ENCODE data around the gene TTLL10.

TTLL10 gene

DNA sequence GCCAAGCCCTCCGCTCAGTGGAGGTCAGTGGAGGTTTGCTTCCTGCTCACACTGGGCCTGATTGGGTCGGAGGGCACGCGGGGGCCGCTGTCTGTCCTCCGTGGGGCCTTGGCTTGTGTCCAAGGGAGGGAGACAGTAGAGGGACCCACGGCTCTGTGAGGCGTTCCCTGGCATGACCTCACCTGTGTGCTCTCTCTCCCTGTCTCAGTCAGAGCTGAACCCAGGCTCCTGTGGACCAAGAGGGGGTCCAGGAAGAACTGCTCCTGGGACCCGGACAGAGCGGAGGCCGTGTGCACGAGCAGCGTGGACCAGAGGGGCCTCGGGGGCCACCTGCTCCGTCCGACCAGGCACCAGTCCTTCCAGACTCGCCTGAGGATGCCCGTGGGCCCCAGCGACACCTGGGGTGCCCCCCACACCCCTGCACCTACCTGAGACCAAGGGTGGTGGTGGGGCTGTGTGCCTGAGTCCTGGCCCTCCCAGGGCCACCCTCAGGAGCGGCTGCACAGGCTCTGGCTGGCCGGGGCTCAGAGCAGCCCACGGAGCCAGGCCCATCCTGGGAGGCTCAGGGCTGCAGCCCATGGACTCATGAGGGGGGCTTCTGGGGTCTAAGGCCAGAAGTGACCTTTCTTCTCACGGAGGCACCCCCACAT is 13.3 kb upstream of the TTLL10 start:
- no peak for FAIRE-seq

DNA sequence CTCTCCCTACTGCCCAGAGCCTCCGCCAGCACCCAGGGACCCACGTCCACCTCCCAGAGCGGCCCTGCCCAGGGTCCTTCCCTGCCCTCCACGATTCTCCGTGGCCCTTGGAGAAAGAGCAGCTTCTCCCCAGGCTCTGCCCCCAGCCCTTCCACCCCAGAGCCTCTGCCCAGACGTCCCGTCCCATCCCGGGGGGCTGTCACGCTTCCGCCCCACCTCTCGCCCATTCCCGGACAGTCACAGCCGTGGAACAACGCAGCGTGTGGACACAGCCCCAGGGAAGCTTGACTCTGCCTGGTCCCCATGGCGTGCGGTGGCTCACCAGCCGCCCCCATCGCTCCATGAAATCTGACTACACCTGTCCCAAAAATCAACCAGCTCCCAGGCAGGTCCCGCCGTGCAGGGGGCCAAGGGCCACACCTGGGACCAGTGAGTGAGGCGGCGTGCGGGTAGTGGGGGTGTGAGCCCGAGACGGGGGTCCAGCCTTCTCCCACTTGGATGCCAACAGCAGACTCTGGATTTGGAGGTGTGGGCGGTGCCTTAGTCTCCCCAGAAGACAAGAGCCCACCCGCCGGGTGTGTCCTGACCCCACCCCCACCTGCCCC is 12.5 kb upstream of the TTLL10 start:
- FAIRE-seq = no peak

DNA sequence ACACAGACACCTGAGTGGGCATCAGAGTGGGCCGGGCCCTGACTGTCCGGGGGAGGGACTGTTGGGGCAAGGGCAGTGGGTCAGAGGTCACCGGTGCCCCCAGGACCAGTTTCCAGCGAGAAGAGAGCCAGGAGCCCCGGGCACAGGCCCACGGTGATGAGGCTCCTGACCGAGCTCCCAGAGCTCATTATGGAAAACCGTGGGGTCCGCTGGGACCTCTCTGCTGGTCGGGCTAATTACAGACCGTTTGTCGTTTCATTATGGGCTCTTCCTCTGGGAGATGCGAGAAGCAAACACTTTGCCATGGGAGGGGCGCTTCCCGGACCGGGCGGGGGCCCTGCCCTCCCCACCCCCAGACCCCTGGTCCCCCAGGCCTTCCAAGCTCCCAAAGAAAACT is 12.0 kb upstream of the TTLL10 start:
- no peak for FAIRE-seq

DNA sequence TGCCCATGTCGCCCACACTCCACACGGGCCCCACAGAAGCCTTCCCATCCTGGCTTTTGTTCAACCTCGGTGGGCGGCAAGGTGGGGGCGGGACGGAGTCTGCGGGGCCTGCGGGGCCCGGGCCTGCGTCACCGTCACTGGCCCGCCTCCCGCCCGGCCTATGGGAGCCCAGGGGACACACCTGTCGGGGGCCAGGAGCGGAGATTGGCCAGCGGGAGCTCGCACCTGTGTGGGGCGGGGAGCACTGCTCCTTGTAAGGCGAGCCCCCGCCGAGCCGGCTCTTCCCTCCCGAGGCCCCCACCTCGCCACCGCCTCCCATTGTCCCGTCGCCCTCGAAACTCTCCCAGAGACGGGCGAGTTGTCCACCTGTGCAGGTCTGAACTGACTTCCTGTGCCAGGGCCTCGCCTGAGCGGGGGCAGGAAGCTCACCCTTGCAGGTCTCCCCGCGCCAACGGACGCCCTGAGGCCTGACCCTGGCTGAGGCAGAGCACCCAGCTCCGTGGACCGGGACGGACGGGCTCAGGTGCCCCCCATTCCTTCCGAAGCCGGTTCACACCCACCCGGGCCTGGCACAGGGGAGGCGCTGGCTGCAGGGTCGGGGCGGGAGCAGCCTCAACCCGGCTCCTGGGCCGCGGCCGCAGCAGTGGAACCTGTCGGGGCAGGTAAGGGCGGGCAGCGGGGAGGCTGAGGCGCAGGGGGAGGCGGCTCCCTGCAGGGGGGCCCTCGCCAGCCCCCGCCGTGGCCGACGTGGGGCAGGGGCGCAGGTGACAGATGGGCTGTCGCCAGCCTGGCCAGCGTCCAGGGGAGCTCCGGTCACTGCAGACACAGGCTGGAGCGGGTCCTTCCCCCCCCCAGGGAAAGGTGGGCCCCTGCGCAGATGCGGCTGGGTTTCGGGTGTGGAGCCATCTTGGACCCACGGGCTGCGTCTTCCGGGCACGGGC is 10.8 kb upstream of the TTLL10 start:
- no peak for FAIRE-seq

DNA sequence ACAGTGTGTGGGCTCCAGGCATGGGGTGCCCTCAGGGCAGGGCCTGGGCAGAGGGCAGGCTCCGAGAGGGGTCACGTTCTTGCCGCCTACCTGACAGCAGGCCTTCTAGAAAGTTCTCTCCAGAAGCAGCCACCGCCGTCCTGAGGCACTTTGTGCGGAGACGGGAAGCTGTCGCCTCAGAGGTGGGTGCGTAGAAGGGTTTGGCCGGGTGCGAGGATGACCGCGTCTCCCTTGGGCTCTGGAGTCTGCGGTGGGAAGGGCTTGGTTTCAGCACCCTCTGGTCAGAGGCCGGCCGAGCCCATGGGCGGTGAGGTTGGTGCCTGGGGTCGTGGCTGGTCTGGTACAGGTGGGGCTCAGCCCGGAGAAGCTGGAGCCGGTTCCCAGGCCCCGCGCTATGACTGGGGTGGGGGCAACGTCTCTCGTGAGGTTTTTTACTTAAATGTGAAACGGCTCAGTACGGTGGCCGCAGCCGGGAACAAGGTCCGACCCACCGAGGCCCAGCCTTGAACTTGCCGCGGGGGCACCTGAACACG is 10.1 kb upstream of the TTLL10 start:
- FAIRE-seq = no peak

DNA sequence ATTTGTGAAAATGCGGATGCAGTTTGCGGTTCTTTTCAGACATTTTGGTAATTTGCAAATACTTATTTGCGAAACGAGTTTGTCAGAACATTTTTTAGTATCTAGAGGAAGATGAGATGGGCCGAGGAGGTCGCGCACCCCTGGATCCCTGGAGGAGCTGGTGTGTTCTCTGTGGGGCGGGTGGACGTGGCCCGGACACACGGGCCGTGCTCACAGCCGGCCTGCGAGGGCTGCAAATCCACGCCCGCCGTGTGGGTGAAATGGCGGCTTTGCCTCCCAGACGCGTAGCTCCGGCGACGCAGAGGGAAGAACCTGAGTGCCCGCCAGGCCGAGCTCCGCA is 9.3 kb upstream of the TTLL10 start:
- FAIRE-seq = no peak

DNA sequence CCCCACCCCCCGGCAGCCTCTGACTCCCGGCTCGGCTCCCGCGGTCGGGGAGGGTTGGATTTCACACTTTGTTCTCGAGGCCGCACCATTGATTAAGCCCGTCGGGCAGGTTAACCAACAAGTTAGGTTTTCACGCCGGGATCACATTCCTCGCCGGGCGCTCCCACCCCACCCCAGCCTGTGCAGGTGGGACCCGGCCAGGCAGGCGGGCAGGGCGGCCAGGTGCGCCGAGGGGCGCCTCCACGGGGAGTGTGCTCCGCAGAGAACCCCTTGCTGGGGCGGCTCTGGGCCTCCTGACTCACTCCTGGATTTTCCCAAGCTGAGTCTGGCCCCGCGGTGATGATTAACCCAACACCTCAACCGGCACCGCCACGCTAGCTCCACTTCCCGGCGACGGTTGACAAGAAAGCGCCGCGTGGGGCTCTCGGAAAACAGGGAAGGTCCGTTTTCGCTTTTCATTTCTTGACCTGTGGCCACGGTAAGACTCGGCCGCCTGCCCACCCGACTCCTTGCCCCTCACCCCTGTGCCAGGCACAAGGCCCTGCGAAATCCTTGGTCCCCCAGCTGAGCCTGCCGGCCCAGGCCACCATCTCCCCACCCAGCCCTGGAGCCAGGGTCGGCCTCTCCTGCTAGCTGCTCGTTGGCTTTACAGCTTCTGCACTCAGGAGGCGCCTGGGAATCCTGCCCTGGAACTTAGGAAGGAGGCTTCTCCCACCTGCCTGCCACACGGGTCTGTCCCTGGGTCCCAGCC is 8.8 kb upstream of the TTLL10 start:
- no peak for FAIRE-seq

DNA sequence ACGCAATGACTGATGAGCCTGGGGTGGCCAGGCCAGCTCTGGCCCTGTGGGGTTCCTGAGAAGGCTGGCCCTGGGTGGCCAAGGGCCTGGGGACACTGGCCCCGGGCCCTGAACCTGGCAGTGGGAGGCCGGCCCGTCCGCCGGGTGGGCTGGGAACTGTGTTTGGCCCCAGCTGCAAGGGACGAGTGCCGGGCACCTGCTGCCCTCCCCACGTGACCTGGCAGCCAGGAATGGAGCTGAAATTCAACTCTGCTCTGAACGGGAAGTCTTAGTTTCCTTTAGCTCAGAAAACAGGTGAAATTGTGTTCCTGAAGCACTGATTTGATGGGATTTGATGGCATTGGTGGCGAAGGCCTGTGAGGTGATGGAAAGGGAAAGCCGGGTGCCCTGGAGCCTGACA is 8.2 kb upstream of the TTLL10 start:
- no peak for FAIRE-seq

DNA sequence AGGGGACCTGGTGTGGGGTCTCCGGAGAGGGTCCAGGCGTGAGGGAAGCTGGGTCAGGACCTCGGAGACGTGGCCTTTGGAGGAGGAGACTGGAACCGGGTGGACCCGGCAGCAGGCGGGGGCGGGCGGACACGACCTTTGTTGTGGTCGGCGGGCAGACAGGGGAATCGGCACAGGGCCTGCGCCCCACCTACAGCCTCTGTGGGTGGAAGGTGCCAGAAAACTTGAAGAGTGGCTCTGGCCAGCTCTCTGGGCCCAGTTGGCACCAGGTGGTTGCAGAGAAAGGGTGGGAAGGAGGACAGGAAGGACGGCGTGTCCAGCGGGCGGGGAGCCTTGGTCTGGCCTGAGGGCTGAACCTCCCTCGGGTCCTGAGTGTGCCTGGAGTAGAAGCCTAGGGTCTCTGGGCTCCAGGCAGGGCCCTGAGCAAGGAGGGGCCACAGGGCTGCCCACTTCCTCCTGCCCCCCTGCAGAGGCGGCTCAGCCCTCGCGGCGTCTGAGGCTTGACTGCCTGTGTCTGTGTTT is 7.7 kb upstream of the TTLL10 start:
- FAIRE-seq = no peak

DNA sequence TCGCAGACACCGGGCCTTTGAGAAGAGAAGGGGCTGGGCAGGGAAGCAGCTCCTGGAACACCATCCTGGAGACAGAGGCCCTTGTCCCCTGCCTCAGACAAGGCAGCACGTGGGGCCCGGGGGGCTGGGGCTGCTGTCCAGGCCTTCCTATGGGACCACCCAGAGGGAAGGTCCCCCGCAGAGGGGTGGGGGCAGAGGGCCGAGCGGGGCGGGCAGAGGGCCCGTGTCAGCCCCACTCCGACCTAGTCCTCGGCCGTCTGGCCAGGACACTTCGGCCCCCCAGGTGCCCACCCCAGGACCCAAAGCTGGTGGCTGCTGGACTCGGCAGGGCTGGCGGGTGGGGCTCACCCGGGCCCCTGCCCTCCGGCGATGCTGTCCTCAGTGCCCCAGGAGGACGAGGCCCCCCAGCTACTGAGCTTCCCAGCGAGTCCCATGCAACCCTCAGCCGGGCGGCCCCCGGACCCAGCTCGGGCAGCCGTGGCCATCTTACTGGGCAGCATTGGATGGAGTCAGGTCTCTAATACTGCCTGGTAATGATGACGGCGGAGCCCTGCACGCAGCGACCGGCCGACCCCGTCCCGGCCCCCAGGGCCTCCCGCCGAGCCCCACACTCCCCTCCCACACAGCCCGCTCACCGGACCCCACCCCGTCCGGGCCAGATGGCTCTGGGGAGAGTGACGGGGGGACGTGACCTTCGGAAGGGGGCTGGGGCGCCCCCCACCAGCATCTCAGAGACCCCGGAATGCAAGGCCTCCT is 6.9 kb upstream of the TTLL10 start:
- no peak for FAIRE-seq

DNA sequence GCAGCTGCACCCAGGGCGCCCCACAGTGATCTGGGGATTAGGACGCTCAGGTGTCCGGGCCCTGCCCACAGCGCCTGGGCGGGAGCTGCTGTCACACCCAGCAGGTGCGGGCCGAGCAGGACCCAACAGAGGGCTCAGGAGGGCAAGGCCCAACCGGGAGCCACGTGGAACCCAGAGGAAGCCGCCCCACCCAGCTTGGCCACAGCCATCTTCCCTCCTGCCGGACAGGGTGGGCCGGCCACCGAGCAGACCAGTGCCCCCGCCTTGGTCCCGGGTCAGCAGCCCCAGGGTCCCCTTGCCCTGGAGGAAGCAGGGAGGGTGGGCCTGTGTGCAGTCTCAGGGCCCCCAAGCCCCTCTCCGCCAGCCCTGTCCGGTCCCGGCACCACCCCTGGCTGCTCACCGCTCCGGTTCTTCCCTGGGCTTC is 6.3 kb upstream of the TTLL10 start:
- FAIRE-seq = no peak

DNA sequence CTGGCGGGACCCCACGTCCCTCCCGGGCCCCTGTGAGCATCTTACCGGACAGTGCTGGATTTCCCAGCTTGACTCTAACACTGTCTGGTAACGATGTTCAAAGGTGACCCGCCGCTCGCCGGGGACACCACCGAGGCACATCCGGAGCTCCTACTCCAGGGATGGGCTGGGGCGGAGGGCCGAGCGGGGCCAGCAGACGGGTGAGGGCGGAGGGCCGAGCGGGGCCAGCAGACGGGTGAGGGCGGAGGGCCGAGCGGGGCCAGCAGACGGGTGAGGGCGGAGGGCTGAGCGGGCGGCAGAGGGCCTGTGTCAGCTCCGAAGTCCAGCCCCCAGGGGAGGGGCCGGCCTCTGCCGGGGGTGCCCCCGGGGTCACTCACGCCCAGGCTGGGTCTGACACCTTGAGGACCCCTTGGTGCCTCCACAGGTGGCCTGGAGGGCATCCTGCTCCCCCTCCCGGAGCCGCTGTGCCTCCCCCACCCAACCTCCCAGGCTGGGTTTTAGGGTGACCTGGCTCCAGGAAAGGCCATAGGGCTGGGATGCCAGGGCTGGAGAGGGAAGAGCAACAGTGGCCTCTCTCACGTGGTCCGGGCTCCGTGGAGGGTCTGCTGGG is 5.7 kb upstream of the TTLL10 start:
- FAIRE-seq = no peak

DNA sequence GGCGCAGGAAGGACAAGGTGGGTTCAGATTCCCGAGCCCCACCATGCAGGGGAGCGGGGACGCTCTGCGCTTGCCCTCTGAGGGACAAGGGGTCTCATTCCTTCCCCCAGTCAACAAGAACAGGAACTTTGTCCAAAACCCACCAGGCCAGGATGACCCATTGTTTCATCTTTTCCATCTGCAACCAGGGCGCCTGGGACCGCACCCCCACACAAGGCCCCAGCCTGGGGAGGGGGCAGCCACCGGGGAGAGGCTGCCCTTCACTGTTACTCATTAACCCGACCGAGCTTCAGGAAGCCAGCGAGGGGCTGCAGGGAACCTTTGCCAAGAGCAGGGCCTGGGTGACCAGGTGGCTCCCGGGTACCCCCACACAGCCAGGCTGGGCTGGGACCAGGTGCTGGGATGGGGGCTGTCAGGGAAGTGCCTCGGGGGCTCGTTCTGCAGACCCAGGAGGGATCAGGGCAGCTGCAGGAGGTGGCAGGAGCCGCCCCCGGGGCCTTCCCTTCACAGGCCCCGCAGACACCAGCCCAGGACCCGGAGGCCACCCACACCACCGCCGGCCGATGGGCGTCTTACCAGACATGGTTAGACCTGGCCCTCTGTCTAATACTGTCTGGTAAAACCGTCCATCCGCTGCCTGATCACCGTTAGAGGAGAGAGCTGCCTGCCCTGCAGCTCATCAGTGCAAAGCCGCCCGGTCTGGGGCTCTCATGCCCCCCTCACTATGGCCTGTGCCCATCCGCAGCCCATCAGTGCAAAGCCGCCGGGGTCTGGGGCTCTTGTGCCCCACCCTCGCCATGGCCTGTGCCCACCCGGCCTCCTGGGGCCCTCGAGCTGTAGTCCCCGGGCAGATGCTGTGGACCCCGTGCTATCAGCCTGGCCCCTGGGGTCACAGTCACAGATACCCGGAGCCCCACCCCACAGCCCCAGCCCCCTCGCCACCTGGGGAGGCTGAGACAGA is 4.9 kb upstream of the TTLL10 start:
- FAIRE-seq = no peak

DNA sequence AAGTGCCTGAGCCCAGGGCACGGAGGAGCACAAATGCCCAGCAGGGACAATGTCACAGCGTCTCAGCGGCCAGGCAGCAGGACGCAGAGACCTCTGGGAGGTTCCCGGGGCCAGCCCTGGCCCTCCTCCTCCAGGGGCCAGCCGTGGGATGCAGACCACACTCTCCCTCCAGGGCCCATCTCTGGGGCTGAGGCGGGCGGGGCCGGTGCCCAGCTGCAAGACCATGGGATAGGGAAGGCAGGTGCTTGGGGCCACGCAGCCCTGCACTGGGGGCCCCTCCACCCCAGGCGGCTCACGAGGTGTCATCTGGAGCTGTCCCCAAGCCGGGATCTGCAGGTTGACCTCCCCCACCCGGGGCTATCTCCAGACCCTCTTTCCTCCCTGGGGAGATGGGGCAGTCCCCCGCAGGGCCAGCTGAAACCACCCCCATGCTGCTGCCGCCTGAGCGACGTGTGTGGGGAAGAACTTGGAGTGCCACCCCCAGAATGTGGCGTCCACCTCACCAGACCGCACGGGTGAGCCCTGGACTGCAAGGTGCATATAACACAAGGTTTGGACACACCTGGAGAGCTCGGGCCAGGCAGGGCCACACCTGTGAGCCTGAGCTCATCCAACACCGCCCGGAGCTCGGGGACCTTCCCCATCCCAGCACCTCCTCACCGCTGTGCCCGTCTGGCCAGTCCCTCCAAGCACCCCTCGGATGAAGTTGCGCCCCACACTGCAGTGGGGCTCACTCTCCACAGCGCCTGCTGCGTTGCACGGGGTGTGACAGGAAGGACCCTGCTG is 4.1 kb upstream of the TTLL10 start:
- no peak for FAIRE-seq

DNA sequence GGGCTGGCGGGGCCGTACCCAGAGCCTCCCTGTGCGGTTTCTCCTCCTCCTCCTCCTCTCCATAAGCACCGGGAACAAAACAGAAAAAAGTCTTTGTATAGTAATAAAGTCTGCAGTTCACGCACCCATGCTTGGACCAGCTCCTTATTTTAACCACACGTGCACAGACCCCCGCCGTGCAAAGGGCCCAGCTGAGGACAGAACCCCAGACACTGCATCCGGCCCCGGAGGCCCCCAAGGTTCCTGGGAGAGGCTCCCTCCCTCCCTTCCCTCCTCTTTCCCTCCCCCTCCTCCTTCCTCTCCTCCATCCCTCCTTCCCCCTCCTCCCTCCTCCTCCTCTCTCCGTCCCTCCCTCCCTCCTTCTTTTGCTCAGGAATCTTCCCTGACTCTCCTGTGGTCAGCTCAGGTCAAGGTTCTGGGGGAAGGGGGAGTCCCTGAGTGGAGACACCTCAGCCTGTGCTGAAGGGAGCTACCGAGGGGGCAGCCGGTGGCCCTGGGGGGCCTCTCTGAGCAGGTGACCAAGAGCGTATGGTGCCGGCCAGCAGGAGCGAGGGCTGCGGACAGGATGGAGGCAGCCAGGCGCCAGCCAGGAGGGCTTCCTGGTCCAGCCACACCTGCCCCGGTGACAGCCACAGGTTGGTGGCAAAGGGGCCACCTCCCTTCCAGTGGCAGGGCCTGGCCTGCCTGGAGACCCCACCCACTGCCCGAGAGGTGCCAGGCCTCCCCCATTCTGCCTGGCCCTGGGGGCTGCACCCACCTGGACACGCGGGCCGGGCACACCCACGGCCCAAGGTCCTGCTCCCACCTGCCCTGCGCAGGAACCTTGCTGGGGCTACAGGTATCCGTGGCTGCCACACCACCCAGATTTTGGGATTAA is 3.2 kb upstream of the TTLL10 start:
- no peak for FAIRE-seq

DNA sequence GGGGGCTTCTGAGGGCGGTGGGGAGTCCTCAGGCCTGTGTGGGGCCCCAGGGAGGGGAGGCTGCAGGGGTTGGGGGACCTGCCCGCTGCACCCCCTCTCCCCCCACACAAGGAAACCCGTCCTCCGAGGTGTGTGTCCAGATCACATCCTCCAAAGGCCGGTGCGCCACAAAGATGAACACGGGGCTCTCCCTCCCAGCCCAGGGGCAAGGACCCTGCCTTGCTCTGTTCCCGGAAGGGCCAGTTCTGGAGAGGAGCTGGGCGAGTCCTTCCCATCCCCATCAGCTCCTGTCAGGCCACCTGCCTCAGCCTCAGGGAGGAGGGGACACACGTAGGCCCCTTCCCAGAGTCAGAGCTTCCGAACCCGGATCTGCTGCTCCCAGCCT is 2.5 kb upstream of the TTLL10 start:
- FAIRE-seq = no peak

DNA sequence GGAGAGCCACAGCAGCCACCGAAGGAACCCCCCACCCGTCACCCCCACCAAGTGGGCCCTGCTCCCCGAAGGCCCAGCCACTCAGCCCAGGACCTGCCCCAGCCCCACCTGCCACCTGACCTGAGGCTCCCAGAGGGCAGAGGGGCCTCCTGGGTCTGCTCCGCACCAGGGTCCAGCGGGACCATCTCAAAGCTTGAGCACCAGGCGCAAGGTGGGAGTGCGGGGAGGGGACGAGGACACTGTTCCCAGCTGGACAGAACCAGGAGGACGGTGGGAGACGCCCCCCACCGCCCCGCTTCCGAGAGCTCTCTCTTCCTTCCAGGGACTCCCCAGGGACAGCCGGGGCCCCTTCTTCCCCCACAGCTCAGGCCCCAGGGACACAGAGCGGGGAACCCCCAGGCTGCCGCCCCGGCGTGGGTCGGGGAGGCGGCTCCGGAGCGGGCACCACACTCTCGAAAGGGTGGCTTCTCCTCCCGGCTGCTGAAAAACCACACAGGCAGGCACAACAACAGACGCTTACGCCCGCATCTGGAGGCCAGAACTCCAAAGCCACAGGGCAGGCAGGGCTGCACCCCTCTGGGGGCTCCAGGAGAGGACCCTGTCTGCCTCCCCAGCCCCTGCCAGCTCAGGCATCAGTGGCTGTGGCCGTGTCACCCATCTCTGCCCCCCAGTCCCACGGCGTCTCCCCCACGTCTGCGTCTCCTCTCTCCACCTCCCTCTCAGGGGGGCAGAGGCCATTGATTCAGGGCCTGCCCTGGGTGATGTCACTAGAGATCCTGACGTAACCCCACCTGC is 1.9 kb upstream of the TTLL10 start:
- FAIRE-seq = no peak
